ENCODE results near the gene GMDS.

The GMDS gene

DNA sequence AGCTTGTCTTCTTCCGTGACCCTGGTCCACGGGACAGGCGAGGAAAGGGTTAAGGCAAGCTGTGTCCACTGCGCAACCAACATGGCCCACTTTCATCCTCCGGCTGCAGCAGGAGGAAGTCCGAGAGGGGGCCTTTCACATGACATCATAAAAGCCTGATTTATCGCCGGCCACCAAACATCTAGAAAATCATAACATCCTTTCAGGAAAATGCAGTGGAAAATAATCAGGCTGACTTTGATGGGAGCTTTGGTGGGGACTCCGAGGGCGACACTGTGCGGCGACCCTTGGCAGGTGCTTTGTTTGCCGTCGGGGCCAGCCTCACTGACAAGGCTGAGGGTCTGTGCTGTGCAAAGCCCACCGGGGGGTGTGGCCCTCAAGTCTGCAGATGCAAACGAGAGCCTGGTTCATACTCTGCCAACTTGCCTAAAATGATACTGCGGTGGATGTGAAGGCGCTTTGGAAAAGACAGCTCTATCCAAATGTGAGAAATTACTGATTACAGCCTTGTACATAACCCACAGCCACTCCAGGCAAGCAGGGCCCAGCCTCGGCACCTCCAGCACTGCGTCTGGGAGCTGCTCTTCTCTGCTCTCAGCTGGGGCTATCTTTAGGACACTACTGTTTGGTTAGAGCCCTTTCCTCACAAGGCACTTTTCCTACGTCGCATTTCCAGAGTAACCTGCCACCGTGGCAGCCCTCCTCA is 609.9 kb downstream of the GMDS start:
- Mint-ChIP-seq H3K9me3 (no peaks in the 10 kb centered on the region), H3K27ac (peak overlapping the region in 1 of 2 donors; percentile 46), H3K36me3 (ENCODE audit: insufficient read depth) (no peaks in the 10 kb centered on the region), H3K4me3 (no peak overlapping the region), H3K4me1 (ENCODE audit: low read depth in 2 of 2) (peaks cover 0 to 1% of the 10 kb centered on the region in 2 donors), H3K27me3 (peaks cover 3 to 26% of the 10 kb centered on the region in 2 donors)
- ATAC-seq (replicated peaks) (no peak), DNase-seq (no peak)

DNA sequence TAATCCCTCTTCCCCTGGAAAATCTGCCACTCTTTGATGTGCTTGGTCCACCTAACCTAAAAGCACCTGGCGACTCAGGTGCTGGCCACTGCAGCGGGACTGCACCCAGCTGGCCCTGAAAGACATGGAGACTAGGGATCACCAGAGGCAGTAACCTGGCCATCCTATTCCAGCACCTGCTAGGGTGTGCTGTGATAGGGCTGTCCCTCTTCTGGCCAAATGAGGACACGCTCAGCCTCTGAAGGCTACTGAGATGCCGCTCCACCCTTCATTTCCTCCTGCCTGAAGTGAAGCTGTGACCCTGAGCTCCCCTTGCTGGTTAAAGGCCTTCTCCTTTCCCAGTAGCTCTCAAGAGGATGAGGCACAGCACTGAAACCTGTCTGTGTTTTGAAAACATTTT is 611.3 kb downstream of the GMDS start:
- no peak for ATAC-seq (replicated peaks)

DNA sequence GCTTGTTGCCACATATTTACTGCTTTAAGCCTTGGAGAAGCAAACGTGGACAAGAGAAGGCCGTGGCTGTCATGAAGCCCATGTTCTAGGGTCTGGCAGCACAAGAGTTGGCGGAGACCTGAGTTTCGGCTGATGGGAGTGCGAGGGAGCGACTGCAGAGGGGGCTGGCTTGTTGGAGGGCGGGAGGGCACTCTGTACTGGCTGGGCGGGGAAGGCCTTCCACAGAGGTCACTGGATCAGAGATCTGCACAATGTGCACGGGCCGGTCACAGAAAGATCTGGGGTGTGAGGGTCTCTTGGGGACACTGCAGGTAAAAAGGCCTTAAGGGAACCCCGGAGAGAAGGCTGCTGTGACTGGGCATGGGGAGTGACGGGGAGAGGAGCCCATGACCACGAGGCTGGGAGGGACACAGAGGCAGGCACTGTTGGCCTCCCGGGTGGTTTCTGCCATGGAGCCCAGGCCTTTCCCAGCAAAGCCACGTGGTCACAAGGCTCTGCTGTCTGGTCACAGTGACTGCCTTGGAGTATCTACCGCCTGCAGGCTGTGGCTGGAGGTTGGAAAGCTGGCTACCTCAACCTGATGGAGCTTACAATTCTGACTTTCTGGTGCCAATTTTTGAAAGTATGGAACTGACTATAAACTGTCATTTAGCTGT is 611.9 kb downstream of the GMDS start:
- peaks cover 18 to 46% of the 10 kb centered on the region in 2 donors for H3K27me3 Mint-ChIP-seq
- ATAC-seq (replicated peaks) = no peak
- no peaks in the 10 kb centered on the region for H3K36me3 Mint-ChIP-seq (ENCODE audit: insufficient read depth)
- no peak for DNase-seq
- H3K4me1 Mint-ChIP-seq (ENCODE audit: low read depth in 2 of 2) = peaks cover 0 to 1% of the 10 kb centered on the region in 2 donors
- H3K9me3 Mint-ChIP-seq = no peaks in the 10 kb centered on the region
- H3K27ac Mint-ChIP-seq = no peak overlapping the region
- H3K4me3 Mint-ChIP-seq = no peak overlapping the region

More for the DNA sequence above, 611.3 kb downstream of the GMDS start:
- Mint-ChIP-seq H3K27me3 (peaks cover 12 to 40% of the 10 kb centered on the region in 2 donors), H3K9me3 (no peaks in the 10 kb centered on the region), H3K4me3 (no peak overlapping the region), H3K4me1 (ENCODE audit: low read depth in 2 of 2) (peaks cover 0 to 1% of the 10 kb centered on the region in 2 donors), H3K27ac (no peak overlapping the region), H3K36me3 (ENCODE audit: insufficient read depth) (no peaks in the 10 kb centered on the region)
- no peak for DNase-seq

DNA sequence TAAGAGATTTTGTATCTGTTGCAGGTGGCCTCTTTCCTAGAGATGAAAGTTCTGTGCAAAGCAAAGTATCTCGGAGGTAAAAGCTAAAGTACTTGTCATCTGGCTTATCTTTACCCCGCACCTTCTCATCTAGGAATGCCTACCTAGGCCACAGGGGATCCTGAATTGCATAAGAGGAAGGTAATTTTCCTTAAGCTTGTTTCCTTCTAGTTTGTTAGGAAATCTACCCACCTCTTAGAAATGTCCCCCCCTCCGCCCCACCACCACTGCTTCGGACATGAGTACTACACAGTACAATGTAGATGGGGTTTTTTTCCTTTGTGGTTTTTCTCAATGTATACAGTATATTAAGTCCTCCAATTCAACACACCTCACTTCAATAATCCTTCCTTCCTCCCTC is 614.2 kb downstream of the GMDS start:
- Mint-ChIP-seq H3K27ac (no peak overlapping the region), H3K27me3 (peaks cover 40 to 68% of the 10 kb centered on the region in 2 donors), H3K9me3 (no peaks in the 10 kb centered on the region), H3K4me3 (no peak overlapping the region), H3K36me3 (ENCODE audit: insufficient read depth) (no peaks in the 10 kb centered on the region), H3K4me1 (ENCODE audit: low read depth in 2 of 2) (peaks cover 0 to 5% of the 10 kb centered on the region in 2 donors)
- ATAC-seq (replicated peaks) = no peak
- DNase-seq = no peak

DNA sequence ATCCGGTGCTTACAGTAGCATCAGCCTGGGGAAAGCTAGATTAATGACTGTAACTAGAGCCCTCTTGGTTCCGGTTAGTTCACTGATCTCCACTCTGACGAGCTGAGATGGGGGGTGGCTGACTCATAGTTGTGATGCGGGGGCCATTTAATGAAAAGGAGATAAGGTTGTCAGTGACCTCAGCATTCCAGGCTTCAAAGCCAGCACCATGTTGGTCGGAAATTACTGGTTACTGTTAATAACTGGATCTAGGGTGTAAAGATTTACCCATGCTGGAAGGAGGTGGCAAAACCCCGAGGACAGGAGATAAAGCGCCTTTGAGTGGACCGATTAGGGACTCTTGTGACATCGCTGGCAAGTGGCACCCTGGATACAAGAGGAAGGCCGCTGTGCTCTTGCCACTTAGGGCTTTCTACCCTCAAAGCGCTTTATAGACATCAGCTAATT is 614.6 kb downstream of the GMDS start:
- ATAC-seq (replicated peaks) (no peak), DNase-seq (no peak)
- H3K36me3 Mint-ChIP-seq (ENCODE audit: insufficient read depth) = no peaks in the 10 kb centered on the region
- H3K4me3 Mint-ChIP-seq = no peak overlapping the region
- H3K27me3 Mint-ChIP-seq = peaks cover 45 to 73% of the 10 kb centered on the region in 2 donors
- peaks cover 0 to 9% of the 10 kb centered on the region in 2 donors for H3K4me1 Mint-ChIP-seq (ENCODE audit: low read depth in 2 of 2)
- H3K27ac Mint-ChIP-seq = no peak overlapping the region
- no peaks in the 10 kb centered on the region for H3K9me3 Mint-ChIP-seq

DNA sequence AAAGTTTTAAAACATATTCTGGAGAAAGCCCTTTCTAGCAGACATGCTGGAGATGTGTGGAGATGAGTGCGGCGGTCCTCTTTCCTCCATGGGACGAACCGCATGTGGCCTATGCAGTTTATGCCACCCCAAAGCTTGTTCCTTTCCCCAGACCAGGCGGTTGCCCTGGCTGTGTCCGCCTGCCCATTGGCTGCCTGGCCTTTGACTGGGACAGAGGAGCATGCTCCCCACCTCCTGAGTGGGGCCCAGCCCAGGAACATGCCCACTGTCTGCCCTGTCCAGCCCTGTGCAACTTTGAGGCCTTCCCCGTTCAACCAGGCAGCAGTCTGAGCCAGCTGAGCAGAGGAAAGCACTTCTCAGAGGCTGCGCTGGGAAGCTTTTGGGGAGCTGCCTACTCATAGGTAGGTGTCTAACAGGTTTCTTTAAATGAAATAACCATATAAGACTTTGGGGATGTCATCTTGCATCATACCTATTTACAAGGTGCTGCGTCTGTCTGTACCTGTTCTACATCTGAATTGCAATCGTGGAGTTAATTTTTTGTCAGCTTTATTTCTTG is 615.1 kb downstream of the GMDS start:
- no peaks in the 10 kb centered on the region for H3K9me3 Mint-ChIP-seq
- peaks cover 50 to 78% of the 10 kb centered on the region in 2 donors for H3K27me3 Mint-ChIP-seq
- no peak overlapping the region for H3K4me3 Mint-ChIP-seq
- no peak for DNase-seq
- no peak for ATAC-seq (replicated peaks)
- H3K36me3 Mint-ChIP-seq (ENCODE audit: insufficient read depth) = no peaks in the 10 kb centered on the region
- H3K27ac Mint-ChIP-seq = no peak overlapping the region
- peaks cover 4 to 12% of the 10 kb centered on the region in 2 donors for H3K4me1 Mint-ChIP-seq (ENCODE audit: low read depth in 2 of 2)

DNA sequence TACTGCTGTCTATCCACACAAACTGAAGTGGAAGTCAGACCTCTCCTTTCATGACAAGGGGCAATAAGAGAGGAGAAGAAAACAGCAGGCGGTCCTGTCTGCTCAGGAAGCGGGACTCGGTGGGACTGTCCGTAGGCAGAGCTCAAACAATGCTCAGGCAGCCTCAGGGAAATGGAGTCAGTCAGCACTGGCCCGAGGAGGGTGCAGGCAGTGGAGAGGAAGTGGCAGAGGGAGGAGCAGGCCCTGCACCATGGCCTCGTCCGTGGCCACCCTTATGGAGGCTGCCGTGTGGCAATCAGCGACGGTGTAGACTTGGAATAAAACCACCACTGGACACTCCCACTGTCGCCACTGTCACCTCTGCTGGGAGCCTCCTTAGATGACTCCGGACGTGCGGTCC is 616.1 kb downstream of the GMDS start:
- Mint-ChIP-seq H3K27ac (no peak overlapping the region), H3K4me1 (ENCODE audit: low read depth in 2 of 2) (peaks cover 7 to 17% of the 10 kb centered on the region in 2 donors), H3K9me3 (no peaks in the 10 kb centered on the region), H3K4me3 (no peak overlapping the region), H3K36me3 (ENCODE audit: insufficient read depth) (no peaks in the 10 kb centered on the region), H3K27me3 (peaks cover 53 to 77% of the 10 kb centered on the region in 2 donors)
- ATAC-seq (replicated peaks) (no peak), DNase-seq (no peak)

DNA sequence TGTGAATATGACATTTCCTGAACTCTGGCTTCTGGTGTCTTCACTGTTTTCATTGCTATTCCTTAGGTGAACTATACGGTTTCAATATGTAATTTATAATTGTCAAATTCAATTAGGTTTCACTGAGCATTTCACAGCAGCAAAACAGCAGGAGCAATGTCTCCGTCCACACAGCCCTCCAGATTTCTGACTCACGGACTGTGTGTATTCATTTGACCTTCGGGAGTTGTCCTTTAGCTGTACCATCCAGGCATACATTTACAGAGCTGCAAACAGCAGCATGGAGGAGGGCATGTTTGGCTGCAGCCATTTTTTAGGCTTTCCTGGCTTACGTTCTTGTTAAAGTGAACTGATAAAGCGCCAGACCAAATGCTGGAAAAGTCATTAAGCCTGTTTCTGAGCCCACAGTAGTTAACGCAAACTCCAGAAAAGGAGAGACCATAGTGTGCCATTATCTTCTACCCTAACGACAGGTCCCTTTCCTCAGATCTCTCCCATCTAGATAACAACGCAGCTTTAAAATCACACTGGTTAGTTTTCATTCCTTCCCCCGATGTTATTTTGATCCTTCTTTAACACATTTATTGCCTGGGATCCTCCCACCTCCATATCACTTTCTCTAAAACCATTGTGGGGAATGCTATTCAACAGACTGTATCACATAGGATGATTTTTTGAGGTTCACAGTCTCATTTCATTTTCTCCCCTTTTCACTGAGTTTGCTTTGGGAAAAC is 617.4 kb downstream of the GMDS start:
- DNase-seq = no peak
- Mint-ChIP-seq H3K27me3 (peaks cover 58 to 71% of the 10 kb centered on the region in 2 donors), H3K4me1 (ENCODE audit: low read depth in 2 of 2) (peaks cover 7 to 16% of the 10 kb centered on the region in 2 donors), H3K9me3 (no peaks in the 10 kb centered on the region), H3K36me3 (ENCODE audit: insufficient read depth) (no peaks in the 10 kb centered on the region), H3K4me3 (no peak overlapping the region), H3K27ac (no peak overlapping the region)
- no peak for ATAC-seq (replicated peaks)

DNA sequence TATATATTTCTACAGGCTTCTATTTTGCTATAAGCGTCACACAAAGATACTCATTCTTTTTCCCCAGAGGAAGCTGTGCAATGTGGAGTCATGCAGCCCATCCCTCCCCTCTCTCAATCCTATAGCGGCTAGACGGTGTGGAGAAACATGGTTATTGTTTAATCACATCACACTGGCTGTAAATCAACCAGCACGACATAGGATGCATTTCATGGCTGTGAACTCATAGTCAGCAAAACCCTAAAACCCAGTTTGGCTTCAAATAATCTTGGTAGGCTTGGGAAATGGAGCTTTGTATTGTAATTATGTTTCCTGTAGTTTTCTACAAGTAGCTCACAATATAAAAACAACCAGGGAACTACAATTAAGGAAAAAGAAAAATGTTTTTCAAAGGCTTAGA is 618.9 kb downstream of the GMDS start:
- Mint-ChIP-seq H3K4me3 (peak overlapping the region; percentile 75 to 79), H3K36me3 (ENCODE audit: insufficient read depth) (no peaks in the 10 kb centered on the region), H3K27me3 (peaks cover 69 to 86% of the 10 kb centered on the region in 2 donors), H3K9me3 (no peaks in the 10 kb centered on the region), H3K4me1 (ENCODE audit: low read depth in 2 of 2) (peaks cover 7 to 16% of the 10 kb centered on the region in 2 donors), H3K27ac (no peak overlapping the region)
- no peak for ATAC-seq (replicated peaks)
- no peak for DNase-seq

DNA sequence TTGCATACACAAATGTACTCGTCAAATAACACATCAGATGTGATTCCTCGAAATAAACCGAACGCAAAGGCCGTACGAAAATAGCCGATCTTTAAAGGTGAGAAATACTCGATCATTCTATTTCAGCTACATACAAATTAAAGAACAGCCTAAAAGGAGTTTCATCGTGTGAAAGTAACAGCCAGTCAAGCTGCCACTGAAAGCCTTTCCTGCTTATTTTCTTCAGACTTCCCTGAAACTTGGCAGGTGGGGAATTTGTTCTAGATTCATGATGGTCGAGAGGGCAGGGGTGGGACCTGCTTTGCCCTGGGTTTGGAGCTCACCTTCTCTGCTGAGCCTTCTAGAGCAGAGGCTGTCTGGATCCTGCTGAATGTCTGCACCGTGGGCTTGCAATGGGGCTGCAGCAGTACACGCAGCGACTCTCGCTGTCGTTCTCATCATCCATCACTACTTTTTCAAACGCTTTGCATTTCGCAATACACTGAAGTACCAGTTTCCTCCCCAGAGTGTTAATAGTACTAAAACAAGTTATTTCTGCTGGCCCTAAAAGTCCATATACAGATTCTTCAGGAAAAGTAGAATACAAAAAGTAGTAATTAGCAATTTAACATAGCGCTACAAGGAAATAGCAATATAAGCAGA is 619.5 kb downstream of the GMDS start:
- H3K4me1 Mint-ChIP-seq (ENCODE audit: low read depth in 2 of 2) = peaks cover 7 to 16% of the 10 kb centered on the region in 2 donors
- H3K4me3 Mint-ChIP-seq = peak overlapping the region; percentile 75 to 79
- no peaks in the 10 kb centered on the region for H3K36me3 Mint-ChIP-seq (ENCODE audit: insufficient read depth)
- no peaks in the 10 kb centered on the region for H3K9me3 Mint-ChIP-seq
- H3K27me3 Mint-ChIP-seq = peaks cover 69 to 89% of the 10 kb centered on the region in 2 donors
- no peak overlapping the region for H3K27ac Mint-ChIP-seq
- ATAC-seq (replicated peaks) (no peak), DNase-seq (no peak)

DNA sequence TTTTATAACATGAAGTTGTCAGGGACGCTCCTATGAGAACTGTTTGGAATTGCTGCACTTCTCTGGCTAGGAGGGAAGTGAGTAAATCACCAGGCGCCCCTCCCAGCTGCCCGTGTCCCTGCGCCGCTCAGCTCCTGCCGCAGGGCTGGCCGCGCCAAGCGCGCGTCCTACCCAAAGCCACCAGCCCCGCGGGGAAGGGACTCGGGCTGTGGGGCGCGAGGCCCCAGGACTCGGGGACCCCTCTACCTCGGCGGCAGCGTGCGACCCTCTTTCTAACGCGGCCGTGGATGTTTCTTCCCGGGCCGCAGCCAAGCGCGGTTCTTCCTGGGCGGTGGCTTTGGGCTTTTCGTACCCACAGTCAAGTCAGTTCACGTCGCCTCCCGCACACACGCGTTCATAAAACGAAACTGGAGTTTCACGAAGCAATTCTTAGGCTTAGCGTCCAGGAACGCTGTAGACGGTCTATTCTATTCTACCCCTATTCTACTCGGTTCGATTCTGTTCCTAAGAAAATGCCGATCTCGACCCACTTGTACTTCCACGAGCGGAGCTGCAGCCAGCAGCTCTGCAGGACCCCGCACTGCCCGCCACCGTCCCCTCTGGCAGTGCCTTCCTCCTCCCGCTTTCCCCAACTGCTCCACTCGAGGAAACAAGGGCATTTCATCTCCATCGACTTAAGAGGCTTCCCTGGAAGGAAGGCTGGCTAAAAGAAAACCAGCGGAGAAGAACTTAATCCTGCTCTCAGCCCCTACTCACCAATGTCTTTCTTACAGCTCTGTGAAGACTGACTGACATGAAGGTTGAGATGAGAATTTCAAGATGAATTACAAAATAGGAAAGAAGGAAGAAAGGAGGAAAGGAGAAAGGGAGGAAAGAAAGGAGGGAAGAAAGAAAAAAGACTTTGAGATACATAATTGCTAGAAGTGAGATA is 620.3 kb downstream of the GMDS start:
- Mint-ChIP-seq H3K27me3 (peaks cover 64 to 82% of the 10 kb centered on the region in 2 donors), H3K27ac (no peak overlapping the region), H3K4me1 (ENCODE audit: low read depth in 2 of 2) (peaks cover 7 to 16% of the 10 kb centered on the region in 2 donors), H3K9me3 (no peaks in the 10 kb centered on the region), H3K36me3 (ENCODE audit: insufficient read depth) (no peaks in the 10 kb centered on the region), H3K4me3 (peak overlapping the region; percentile 75 to 79)
- DNase-seq (no peak), ATAC-seq (replicated peaks) (peak; percentile 44)
